Measurements from ENCODE around the gene ELFN1.

The ELFN1 gene

DNA sequence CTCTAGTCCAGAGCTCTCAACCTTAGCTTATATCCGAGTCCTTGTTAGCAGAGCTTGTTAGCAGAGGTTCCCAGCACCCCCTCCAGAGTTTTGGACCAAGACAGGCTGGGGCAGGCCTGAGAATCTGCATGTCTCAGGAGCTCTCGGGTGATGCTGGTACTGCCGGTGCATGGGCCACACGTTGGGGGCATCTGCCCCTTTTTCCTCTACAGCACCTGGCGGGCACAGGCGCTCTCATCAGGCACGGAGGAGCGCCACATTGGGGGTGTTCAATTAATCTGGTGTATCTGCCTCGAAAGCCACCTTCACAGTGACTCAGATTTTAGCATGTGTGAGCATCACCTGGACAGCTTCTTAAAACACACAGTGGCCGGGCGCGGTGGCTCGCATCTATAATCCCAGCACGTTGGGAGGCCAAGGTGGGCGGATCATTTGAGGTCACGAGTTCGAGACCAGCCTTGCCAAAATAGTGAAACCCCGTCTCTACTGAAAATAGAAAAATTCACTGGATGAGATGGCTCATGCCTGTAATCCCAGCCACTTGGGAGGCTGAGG, 117.7 kb downstream of the ELFN1 start:
- no peaks in the 10 kb centered on the region for H3K79me2 ChIP-seq (ENCODE audit: control insufficient read depth, insufficient read depth, low read length, unreplicated experiment)
- no peak overlapping the region for H3K27ac ChIP-seq (ENCODE audit: low read depth, low read length)
- no peaks in the 10 kb centered on the region for H3K36me3 ChIP-seq (ENCODE audit: insufficient read depth, low read length)

DNA sequence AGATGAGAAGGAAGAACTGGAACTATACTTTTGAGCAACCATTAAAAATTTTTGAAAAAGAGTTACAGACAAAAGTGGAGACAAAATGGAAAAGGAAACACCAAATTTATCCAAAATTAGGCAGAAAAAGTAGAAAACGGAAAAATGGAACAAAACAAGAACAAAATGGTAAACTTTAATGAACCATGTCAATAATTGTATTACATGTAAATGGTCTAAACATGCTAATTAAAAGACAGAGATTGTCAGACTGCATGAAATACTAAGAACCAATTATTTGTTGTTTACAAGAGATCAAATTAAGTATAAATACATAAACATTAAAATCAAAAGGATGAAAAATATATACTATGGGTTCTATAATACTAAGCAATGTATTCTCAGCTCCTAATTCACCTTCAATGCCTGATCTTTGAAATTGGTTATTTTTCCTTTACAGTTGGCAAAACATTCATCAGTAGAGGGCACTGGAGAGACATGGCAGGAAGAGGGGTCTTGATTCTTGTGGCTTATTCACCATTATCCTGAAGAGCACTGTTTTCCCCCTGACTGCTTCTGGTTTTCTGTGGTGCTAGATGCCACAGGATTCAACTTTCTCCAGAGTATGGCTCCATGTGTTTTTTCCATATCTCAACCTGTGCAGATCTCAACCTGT, 124.9 kb downstream of the ELFN1 start:
- no peak overlapping the region for H2AFZ ChIP-seq (ENCODE audit: low read length, unreplicated experiment)
- no peak overlapping the region for H3K4me3 ChIP-seq (ENCODE audit: low read depth, low read length)
- H3K79me2 ChIP-seq (ENCODE audit: control insufficient read depth, insufficient read depth, low read length, unreplicated experiment), result no peaks in the 10 kb centered on the region
- no peaks in the 10 kb centered on the region for H3K36me3 ChIP-seq (ENCODE audit: insufficient read depth, low read length)
- no peaks in the 10 kb centered on the region for H3K4me1 ChIP-seq (ENCODE audit: control insufficient read depth, insufficient read depth, low read length, unreplicated experiment)
- H3K27me3 ChIP-seq (ENCODE audit: insufficient read depth, low read length), result peaks cover 18% of the 10 kb centered on the region
- H3K27ac ChIP-seq (ENCODE audit: low read depth, low read length), result no peak overlapping the region

More for the DNA sequence above, 117.7 kb downstream of the ELFN1 start:
- Histone ChIP-seq H3K4me3 (ENCODE audit: low read depth, low read length) (no peak overlapping the region), H3K27me3 (ENCODE audit: insufficient read depth, low read length) (no peaks in the 10 kb centered on the region), H2AFZ (ENCODE audit: low read length, unreplicated experiment) (no peak overlapping the region), H3K4me1 (ENCODE audit: control insufficient read depth, insufficient read depth, low read length, unreplicated experiment) (no peaks in the 10 kb centered on the region)
